ENCODE measurements around the gene ETV6. TPM values are rescaled to one million over a fixed set of nuclear protein-coding genes. Genes with fewer than 3 reads are reported as not detected.

The ETV6 gene
- total RNA-seq, 1 experiment from 2014 or later: 6.4 TPM

DNA sequence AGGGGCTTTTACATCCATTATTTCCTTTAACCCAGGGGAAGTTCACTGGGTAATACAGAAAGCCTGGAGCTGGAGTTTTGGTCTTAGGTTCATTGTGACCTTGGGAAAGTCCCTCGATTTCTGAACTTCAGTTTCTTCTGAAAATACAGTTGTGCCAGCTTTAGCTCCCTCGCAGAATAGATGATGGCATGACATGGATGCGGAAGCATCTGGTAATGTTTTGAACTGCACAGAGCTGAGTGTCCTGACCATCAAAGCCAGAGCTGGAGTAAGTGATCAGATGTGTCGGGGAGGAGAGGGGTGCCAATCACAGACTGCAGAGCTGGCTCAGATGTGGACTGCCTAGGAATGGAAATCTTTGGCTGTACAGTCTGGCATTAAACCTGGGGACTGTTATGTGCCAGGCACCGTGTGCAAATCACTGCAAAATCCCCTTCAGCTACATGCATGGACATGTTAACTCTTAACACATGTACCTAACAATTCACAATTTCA, 180.9 kb downstream of the ETV6 start:
- in situ Hi-C loops (cut with HindIII; ENCODE audit: low pct_unique_long_range_greater_than_20kb, low sequenced_read_pairs): no loop called here
- no peak for DNase-seq (ENCODE audit: low read depth, low spot score)

- no peak for DNase-seq (ENCODE audit: low read depth, low spot score)
- in situ Hi-C loops (cut with HindIII; ENCODE audit: low pct_unique_long_range_greater_than_20kb, low sequenced_read_pairs): no loop called here
Observed at GRCh38 chr12:11832093-11832492, 182.6 kb downstream of the ETV6 start.

GRCh38 chr12:11833174-11833895, 183.9 kb downstream of the ETV6 start:
- in situ Hi-C loops (cut with HindIII; ENCODE audit: low pct_unique_long_range_greater_than_20kb, low sequenced_read_pairs): no loop called here
- no peak for DNase-seq (ENCODE audit: low read depth, low spot score)

DNA sequence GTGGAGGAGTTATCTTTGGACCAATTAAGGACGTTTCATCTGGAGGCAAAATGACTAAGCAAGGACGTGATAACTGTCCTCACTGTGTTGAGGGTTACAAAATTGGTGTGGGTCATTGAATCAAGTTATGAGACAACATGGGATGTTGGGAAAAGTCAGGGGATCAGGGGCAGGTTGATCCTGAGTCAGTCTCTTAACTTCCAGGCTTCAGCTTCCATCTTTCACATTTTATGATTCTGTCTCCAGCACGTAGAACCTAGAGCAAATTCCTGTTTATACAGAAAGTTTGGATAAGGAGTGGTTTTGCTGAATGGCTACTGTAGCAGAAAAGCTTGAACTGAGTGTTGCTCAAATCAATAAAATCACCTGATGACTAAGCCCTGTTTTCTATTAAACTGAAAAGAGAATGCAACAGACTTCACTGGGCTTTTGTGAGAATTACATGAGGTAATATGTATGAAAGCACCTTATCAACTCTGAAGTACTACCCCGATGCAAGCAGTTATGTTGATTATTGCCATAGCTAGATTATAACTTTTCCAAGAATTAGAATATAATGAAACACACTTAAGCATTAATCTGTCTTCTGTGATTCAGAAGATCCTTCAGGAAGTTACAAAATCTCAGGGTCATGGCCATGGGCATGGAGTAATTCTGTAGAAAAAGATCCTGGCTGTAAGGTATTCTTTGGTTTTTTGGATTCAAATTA, 184.8 kb downstream of the ETV6 start:
- in situ Hi-C loops (cut with HindIII; ENCODE audit: low pct_unique_long_range_greater_than_20kb, low sequenced_read_pairs): no loop called here
- DNase-seq (ENCODE audit: low read depth, low spot score): no peak

DNA sequence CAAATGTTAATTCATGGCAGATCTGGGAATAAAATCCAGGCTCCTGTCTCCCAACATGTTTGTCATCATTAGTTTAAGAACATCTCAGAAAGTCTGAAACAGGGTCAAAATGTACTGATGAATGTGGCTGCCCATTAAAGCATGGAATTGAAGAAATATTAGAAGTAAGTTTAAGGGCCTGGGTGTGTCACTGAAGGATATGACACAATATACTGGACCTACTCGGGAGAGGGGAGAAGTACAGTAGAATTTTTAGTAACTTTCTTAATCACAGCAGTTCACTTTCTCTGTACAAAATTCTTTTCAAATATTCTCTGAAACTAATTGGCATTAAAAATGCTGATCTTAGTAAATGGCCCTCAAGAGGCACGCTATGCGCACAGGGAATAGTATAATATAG, 185.5 kb downstream of the ETV6 start:
- no peak for DNase-seq (ENCODE audit: low read depth, low spot score)
- in situ Hi-C loops (cut with HindIII; ENCODE audit: low pct_unique_long_range_greater_than_20kb, low sequenced_read_pairs): no loop called here

DNA sequence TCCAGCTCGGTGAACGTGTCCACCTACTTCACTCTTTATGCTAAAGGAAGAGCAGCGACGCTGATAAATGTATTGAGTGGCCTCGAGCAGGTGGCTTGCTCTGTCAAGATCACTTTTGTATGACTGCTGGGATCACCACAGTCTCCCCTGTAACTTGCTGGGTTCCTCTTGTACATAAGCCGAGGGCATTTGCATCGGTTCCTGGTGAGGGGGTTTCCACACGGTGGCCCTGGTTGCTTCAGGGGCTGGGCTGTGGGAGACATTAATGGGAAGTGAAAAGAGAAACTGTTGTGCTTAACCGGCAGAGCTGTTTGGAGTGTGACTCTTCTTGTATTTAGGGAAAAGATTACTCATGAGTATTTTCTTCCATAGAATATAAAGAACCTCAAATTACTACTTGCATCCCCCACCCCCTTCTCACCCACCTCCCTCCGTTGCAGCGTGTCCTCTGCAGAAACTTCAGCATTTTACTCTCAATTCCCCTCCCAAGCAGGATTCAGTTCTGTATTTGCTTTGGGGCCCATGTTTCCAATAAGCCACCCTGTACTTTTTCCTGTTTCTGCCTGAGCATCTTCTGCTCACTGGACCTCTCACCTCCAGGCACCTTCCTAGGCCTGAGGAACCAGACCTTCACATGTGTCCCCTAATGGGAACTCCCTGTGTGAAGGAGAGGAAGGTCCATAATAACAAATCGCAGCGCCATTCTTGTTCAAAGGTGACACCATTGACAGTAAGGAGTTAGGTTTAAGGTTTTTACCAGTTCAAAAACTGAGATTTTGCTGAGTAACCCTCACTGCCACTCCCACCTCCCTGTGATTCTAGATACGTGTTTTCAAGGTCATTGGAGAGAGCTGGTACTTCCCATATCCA, 187.0 kb downstream of the ETV6 start:
- DNase-seq (ENCODE audit: low read depth, low spot score): no peak
- in situ Hi-C loops (cut with HindIII; ENCODE audit: low pct_unique_long_range_greater_than_20kb, low sequenced_read_pairs): no loop called here

GRCh38 chr12:11837216-11837934, 187.9 kb downstream of the ETV6 start:
- in situ Hi-C loops (cut with HindIII; ENCODE audit: low pct_unique_long_range_greater_than_20kb, low sequenced_read_pairs): no loop called here
- DNase-seq (ENCODE audit: low read depth, low spot score): no peak

DNA sequence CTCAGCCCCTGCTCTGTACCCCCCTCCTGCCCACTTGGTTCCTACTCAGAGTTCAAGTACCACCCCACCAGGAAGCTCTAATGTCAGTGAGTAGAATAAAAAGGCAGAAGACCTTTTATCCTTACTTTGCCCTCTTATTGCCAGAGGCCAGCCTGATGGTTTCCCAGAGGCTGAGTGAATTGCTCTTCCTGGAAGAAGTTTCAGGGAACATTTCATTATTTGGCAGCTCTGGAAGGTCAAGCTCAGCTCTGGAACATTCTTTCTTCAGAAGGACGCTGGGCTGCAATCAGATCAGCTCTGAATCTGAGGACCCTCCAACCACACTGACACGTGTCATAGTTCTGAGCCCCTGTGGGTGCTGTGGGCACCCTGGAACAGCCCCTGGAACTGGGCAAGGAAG, 188.9 kb downstream of the ETV6 start:
- in situ Hi-C loops (cut with HindIII; ENCODE audit: low pct_unique_long_range_greater_than_20kb, low sequenced_read_pairs): no loop called here
- no peak for DNase-seq (ENCODE audit: low read depth, low spot score)

DNA sequence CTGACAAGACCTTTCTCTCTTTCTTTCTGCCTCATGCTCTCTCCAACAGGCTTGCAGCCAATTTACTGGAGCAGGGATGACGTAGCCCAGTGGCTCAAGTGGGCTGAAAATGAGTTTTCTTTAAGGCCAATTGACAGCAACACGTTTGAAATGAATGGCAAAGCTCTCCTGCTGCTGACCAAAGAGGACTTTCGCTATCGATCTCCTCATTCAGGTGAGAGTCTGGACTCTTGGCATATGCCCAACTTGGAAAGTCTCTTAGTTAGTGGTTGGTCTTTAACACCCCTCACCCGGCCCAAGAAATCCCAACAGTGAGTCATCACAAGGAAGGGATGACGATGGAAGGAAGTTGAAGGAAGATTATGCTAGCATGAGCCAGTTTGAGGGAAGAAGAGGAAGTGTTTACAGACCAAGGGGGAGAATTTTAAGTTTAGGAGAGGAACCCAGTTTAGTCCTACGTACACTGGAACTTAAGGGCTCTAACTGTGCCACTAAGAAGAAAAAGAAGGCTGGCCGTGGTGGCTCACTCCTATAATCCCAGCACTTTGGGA, 189.7 kb downstream of the ETV6 start:
- DNase-seq (ENCODE audit: low read depth, low spot score): no peak
- in situ Hi-C loops (cut with HindIII; ENCODE audit: low pct_unique_long_range_greater_than_20kb, low sequenced_read_pairs): no loop called here

DNA sequence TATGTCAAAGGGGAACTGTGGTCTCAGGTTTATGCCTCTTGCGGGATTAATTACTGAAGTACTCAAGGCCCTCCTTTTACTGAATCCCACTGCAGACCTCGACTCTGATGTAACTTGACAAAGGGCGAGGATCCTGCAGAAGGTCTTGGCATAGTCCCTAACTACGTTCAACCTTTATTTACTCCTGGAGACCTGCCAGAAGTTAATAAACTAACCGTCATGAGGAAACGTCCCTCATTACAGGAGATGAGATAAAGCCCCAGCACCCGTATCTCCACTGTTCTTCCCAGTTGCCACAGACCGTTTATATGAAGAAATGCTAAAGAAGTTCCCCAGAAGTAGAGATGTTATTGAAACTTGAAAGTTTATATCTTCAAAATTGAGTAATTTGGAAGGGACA, 190.9 kb downstream of the ETV6 start:
- in situ Hi-C loops (cut with HindIII; ENCODE audit: low pct_unique_long_range_greater_than_20kb, low sequenced_read_pairs): no loop called here
- DNase-seq (ENCODE audit: low read depth, low spot score): no peak

GRCh38 chr12:11846488-11846887, 197.0 kb downstream of the ETV6 start:
- no peak for DNase-seq (ENCODE audit: low read depth, low spot score)
- in situ Hi-C loops (cut with HindIII; ENCODE audit: low pct_unique_long_range_greater_than_20kb, low sequenced_read_pairs): no loop called here

DNA sequence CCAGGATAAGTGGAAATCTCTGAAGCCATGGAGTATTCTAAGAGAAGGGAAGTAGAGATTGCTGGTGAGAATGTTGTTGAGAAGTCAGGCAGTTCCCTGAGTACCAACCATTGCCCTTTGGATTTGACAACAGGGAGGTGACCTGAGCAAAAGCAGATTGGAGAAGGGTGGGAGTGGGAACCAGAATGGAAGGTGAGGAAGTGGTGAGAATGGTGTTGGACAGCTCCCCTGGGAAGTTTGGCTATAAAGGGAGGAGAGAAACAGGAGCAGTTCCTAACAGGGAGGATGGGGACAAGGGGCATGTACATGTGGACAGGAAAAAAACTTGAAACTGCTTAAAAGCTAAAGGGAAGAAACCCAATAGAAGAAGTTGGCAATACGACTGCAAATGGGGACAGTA, 198.1 kb downstream of the ETV6 start:
- DNase-seq (ENCODE audit: low read depth, low spot score): no peak
- in situ Hi-C loops (cut with HindIII; ENCODE audit: low pct_unique_long_range_greater_than_20kb, low sequenced_read_pairs): no loop called here

GRCh38 chr12:11849757-11850504, 200.5 kb downstream of the ETV6 start:
- in situ Hi-C loops (cut with HindIII; ENCODE audit: low pct_unique_long_range_greater_than_20kb, low sequenced_read_pairs): no loop called here
- DNase-seq (ENCODE audit: low read depth, low spot score): no peak

GRCh38 chr12:11853126-11853525, 203.7 kb downstream of the ETV6 start:
- in situ Hi-C loops (cut with HindIII; ENCODE audit: low pct_unique_long_range_greater_than_20kb, low sequenced_read_pairs): no loop called here
- DNase-seq (ENCODE audit: low read depth, low spot score): no peak

DNA sequence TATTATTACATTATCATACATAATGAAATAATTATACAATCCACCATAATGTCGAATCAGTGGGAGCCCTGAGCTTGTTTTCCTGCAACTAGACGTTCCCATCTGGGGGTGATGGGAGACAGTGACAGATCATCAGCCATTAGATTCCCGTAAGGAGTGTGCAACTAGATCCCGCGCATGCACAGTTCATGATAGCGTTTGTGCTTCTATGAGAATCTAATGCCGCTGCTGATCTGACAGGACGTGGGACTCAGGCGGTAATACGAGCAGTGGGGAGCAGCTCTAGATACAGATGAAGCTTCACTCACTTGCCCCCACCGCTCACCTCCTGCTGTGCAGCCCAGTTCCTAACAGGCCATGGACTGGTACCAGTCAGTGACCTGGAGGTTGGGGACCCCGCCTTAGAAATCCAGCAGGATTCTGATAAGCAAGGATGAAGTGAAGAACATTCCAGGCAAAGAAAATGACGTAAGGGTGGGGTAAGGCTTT, 204.6 kb downstream of the ETV6 start:
- in situ Hi-C loops (cut with HindIII; ENCODE audit: low pct_unique_long_range_greater_than_20kb, low sequenced_read_pairs): no loop called here
- no peak for DNase-seq (ENCODE audit: low read depth, low spot score)

GRCh38 chr12:11855983-11856374, 206.5 kb downstream of the ETV6 start:
- in situ Hi-C loops (cut with HindIII; ENCODE audit: low pct_unique_long_range_greater_than_20kb, low sequenced_read_pairs): no loop called here

DNA sequence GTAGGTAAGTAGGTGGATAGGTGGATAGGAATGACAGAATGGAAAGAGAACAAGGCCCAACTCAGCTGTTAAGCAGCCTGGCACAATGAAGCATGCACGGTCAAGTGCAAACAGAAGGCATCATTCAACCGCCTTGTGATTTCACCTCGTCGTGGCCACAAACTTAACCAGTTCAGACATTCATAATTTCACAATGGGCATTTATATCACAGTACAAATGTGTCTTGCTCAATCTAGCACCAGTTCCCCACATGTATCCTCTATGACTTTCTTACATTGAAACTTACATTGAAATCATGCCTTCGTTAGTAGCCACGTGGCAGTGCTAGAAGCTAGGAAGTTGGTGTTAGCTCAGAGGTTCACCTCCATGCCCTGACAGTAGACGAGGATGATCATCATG, 207.5 kb downstream of the ETV6 start:
- in situ Hi-C loops (cut with HindIII; ENCODE audit: low pct_unique_long_range_greater_than_20kb, low sequenced_read_pairs): no loop called here
- DNase-seq (ENCODE audit: low read depth, low spot score): peak; percentile 91

More at GRCh38 chr12:11855983-11856374, 206.5 kb downstream of the ETV6 start:
- DNase-seq (ENCODE audit: low read depth, low spot score): no peak
